Large intestine (tissue), 3 donors: ENCODE data around the gene MACC1. TPM values are rescaled to one million over a fixed set of nuclear protein-coding genes. Genes with fewer than 3 reads are reported as not detected.
A peak's percentile ranks its signal among the peaks of the same experiment; 100 is the strongest.

Experiments used
- DNase-seq, 2 donors: peaks; one replicate each; pipeline versions ENCODE4 v3.0.0 to v3.0.0-alpha.2; 2013
- H3K27ac ChIP-seq: one replicate; pipeline ENCODE4 v1.5.1; 2013; ENCODE audit warnings: low read length
- H3K27me3 ChIP-seq: 2 replicates; pipeline ENCODE4 v1.6.1; 2013; ENCODE audit warnings: low read length; ENCODE audit not compliant: control insufficient read depth, insufficient read depth
- H3K36me3 ChIP-seq: 2 replicates; pipeline ENCODE4 v1.6.1; 2013; ENCODE audit warnings: low read length; ENCODE audit not compliant: control insufficient read depth, insufficient read depth
- H3K4me1 ChIP-seq: one replicate; pipeline ENCODE4 v1.6.1; 2013; ENCODE audit warnings: low read length; ENCODE audit not compliant: control insufficient read depth, insufficient read depth
- H3K4me3 ChIP-seq: one replicate; pipeline ENCODE4 v1.5.1; 2013; ENCODE audit warnings: low read length
- H3K9me3 ChIP-seq: one replicate; pipeline ENCODE4 v1.6.1; 2013; ENCODE audit warnings: mild to moderate bottlenecking, low read depth, low read length, moderate library complexity; ENCODE audit not compliant: control insufficient read depth
- WGBS: methylation state at CpG from one replicate; pipeline ENCODE4 v1.1.5; 2013; ENCODE audit warnings: low lambda C conversion rate; ENCODE audit not compliant: insufficient coverage; 5-methylcytosine and 5-hydroxymethylcytosine counted together
- polyA plus RNA-seq: library from polyadenylated mRNA; unstranded; fragments of 120-200 nt; gene quantifications from one replicate; pipeline ENCODE4 v1.2.1, GENCODE V29; 2013

MACC1 gene
- polyA plus RNA-seq, 1 donor: 50.2 TPM

DNA sequence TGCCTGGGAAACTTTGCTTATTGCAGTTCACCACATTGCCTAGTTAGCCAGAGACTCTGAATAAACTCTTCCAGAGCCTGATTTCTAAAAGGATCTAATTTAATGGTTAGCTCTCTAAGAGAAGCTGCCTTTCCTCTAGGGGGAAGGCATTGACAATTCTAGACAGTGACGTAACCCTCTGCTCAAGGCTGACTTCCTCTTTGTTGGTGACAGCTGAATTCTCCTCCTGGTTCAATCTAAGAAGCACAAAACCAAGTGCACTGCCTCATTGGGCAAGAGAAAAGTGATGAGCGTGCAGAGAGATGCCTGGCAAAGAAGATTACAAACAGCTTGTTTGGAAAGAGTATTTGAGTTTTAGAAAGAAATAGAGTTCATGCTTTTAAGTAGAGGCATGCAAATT is 102.7 kb downstream of the MACC1 start:
- H3K4me3 ChIP-seq: no peak overlapping the region
- WGBS: no CpG with 5 or more reads among the region's 2 CpGs
- H3K4me1 ChIP-seq: peaks cover 14% of the 10 kb centered on the region
- H3K9me3 ChIP-seq: no peaks in the 10 kb centered on the region
- H3K27ac ChIP-seq: no peak overlapping the region
- DNase-seq: peak in 1 of 2 donors; percentile 41
- no peaks in the 10 kb centered on the region for H3K36me3 ChIP-seq
- H3K27me3 ChIP-seq: no peaks in the 10 kb centered on the region

DNA sequence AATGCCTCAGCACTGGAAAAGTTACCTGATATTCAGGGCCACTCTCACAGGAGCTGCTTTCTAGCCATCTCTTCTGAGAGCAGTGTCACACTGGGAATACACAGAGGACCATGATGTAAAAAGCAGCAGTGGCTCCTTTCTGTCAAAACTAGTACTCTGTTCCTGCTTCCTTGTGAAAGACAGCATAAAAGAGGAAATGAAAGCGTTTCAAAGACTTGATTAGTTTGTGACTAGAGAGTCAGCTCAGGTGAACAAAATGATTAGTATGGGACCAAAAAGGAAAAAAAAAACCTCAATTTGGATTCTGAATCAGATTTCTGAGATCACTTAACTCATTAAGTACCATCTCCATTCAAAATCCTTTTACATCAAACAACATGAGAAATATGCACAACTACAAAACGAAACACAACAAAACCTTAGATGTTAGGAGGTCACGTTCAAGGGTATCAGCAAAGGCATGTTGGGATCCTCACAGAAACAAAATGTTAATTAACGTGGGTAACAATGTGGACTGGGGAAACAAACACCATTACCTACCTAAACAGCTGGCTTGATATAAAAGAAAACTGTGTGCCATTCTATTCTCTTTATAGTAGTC is 103.7 kb downstream of the MACC1 start:
- peak in 1 of 2 donors; percentile 45 for DNase-seq
- no peak overlapping the region for H3K4me3 ChIP-seq
- peak overlapping the region; percentile 74 for H3K27ac ChIP-seq

DNA sequence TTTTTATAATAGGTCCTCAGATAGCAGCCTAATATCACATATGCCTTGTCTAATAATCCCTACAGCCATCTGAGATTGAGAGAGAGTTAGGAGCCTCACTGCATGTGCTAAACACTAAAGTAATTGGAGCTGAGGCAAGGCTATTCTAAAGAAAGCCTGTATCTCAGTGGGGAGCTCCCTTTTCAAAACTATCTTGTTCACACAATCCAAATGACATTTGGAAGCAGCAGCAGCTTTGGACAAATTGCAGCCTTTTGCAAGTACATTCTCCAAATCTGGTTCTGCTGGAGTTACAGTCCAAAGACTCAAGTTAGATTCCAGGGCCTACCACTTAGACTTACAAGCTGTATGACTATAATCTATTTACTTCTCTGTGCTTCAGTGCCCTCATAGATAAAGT is 104.5 kb downstream of the MACC1 start:
- Histone ChIP-seq H3K36me3 (no peaks in the 10 kb centered on the region), H3K27ac (peak overlapping the region; percentile 74), H3K4me3 (no peak overlapping the region), H3K4me1 (peaks cover 14% of the 10 kb centered on the region), H3K9me3 (no peaks in the 10 kb centered on the region), H3K27me3 (no peaks in the 10 kb centered on the region)
- peak in 1 of 2 donors; percentile 53 for DNase-seq

More for the DNA sequence above, 103.7 kb downstream of the MACC1 start:
- 76% methylated on average over 4 of the region's 4 CpGs for WGBS
- Histone ChIP-seq H3K9me3 (no peaks in the 10 kb centered on the region), H3K4me1 (peaks cover 14% of the 10 kb centered on the region), H3K36me3 (no peaks in the 10 kb centered on the region), H3K27me3 (no peaks in the 10 kb centered on the region)

DNA sequence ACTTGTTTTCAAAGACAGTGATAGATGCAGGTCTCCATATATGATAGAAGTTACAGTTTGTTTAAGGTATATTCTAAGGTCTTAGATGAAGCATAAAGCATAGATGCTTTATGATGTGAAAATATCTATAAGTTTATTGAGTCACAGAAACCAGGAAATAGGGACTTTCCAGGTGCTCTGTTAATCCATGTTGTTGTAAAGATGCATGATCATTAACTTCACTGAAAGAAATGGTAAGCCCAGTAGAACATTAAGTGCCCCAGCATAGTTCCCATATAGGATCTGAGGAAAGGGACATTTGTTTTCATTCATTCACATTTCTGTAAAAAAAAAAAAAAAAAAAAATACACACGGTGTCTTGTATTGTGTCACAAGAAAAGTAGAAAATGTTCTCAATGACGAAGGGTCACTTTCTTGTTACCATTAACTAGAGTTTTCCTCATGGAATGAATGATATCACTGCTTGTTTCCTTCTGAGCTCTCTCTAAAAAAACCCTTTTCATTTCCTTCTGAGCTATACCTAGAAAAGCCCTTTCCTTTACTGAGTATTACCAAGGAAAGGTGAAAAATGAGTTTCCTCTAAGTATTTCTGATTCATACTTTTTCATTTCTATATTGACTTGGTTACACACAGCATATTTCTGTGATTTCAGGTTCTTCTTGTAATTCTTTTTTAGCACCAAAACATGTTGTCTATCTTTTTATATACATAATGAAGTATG is 105.2 kb downstream of the MACC1 start:
- Histone ChIP-seq H3K27ac (peak overlapping the region; percentile 74), H3K36me3 (no peaks in the 10 kb centered on the region), H3K9me3 (no peaks in the 10 kb centered on the region), H3K4me3 (no peak overlapping the region), H3K4me1 (peaks cover 14% of the 10 kb centered on the region), H3K27me3 (no peaks in the 10 kb centered on the region)
- DNase-seq: peak; percentile 48 to 83
- whole genome bisulfite sequencing: no CpG with 5 or more reads among the region's 2 CpGs

DNA sequence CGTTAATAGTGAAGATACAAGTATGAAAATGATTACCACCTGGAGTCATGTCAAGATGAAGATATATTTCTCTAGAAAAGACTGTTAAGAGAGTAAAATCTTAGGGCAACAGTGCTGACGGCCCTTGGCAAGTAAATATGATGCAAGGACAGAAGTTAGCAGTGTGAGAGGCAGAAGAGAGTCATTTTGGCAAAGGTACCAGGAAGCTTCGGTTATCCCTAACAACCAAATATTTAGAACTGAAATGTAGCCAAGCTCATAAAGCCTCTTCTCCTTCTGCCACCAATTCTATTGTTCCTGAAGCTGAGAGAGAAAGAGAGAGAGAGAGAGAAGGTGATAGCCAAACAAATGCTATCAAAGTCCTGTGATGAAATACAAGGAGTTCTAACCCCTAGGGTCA is 109.6 kb downstream of the MACC1 start:
- Histone ChIP-seq H3K9me3 (no peaks in the 10 kb centered on the region), H3K27me3 (no peaks in the 10 kb centered on the region), H3K4me1 (peaks cover under 1% of the 10 kb centered on the region), H3K36me3 (no peaks in the 10 kb centered on the region), H3K27ac (no peak overlapping the region), H3K4me3 (no peak overlapping the region)
- 90% methylated on average over 2 of the region's 3 CpGs for WGBS
- peak in 1 of 2 donors; percentile 40 for DNase-seq

DNA sequence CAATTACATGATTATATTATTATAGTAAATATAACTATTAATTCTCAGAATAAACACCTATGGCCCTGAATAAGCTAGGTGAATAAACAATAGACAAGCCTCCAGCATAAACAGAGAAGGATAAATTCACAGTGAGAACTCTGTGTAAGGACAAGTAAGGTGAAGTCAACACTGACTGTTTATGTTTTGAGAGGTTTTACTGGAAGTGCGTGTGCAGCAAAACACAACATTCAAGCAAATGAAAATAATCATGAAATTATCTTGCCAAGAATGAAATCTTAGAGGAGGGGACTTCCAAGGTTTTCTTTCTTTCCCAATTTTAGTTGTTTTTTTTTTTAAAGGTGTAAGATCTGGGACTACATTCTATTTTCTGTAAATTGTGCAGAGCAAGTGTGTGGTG is 112.5 kb downstream of the MACC1 start:
- H3K27ac ChIP-seq: no peak overlapping the region
- no CpG with 5 or more reads among the region's 1 CpG for WGBS
- no peak for DNase-seq
- H3K4me3 ChIP-seq: no peak overlapping the region
- no peaks in the 10 kb centered on the region for H3K9me3 ChIP-seq
- no peaks in the 10 kb centered on the region for H3K36me3 ChIP-seq
- no peaks in the 10 kb centered on the region for H3K27me3 ChIP-seq
- H3K4me1 ChIP-seq: no peaks in the 10 kb centered on the region

DNA sequence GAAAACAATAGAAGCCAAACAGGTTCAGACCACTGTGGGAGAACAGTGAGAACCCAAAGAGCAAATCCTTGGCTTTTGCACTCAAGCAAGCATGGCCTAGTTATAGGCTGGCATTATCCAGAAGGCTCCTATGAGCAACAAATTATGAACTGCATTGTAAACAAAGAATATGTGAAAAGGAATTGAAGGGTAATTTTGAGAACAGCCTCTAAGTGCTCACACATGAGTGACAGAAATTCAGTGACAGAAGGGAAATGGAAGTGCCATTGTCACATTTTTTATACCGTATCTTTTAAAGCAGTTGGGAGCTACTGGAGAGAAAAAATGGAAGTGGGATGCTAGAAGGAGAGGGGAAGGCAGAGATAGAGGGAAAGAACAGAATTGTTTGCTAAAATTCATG is 114.2 kb downstream of the MACC1 start:
- no peak overlapping the region for H3K27ac ChIP-seq
- no peaks in the 10 kb centered on the region for H3K9me3 ChIP-seq
- H3K36me3 ChIP-seq: no peaks in the 10 kb centered on the region
- DNase-seq: no peak
- 100% methylated on average over 1 of the region's 1 CpG for WGBS
- H3K4me3 ChIP-seq: no peak overlapping the region
- H3K4me1 ChIP-seq: no peaks in the 10 kb centered on the region
- no peaks in the 10 kb centered on the region for H3K27me3 ChIP-seq

DNA sequence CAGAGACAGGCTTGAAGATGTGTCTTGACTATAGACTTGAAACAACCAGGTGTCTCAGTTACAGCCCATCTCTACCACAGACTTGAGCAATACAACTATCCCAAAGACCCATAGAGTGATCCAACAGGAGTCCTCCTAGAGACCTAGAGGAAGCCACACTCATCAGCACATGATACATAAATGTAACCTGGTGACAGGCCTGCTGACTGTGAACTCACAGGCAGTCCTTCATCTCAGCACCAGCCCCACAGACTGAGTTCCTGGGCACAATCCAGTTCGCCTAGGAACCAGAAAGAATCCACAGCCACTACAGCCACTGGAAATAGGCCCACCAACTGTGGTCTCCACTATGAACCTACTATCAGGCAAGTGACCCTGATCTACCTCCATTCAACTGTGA is 121.3 kb downstream of the MACC1 start:
- no peak for DNase-seq
- H3K27ac ChIP-seq: no peak overlapping the region
- peaks cover 10% of the 10 kb centered on the region for H3K9me3 ChIP-seq
- no peaks in the 10 kb centered on the region for H3K36me3 ChIP-seq
- no CpG with 5 or more reads among the region's 1 CpG for WGBS
- H3K4me3 ChIP-seq: no peak overlapping the region
- no peaks in the 10 kb centered on the region for H3K4me1 ChIP-seq
- no peaks in the 10 kb centered on the region for H3K27me3 ChIP-seq

DNA sequence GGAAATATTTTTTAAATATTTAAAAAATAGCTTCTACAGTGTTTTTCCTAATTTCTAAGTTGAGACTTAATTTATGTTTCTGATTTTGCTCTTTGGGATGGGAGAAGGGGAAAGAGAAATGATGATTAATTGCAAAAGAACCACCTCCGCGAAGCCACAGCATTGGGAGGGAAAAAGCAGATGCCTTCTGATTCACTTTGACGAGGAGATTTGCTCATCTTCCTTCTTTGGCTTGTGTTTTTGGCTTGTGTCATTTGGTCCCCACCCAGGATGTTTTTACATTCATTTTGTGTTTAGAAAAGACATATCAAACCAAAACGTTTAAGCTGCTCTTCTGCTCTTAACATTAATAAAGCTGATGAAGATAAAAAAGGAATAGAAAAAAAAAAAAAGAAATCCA is 121.7 kb downstream of the MACC1 start:
- DNase-seq: no peak
- peaks cover 10% of the 10 kb centered on the region for H3K9me3 ChIP-seq
- H3K4me3 ChIP-seq: no peak overlapping the region
- H3K27ac ChIP-seq: no peak overlapping the region
- H3K27me3 ChIP-seq: no peaks in the 10 kb centered on the region
- no peaks in the 10 kb centered on the region for H3K4me1 ChIP-seq
- WGBS: 80% methylated on average over 1 of the region's 4 CpGs
- no peaks in the 10 kb centered on the region for H3K36me3 ChIP-seq

DNA sequence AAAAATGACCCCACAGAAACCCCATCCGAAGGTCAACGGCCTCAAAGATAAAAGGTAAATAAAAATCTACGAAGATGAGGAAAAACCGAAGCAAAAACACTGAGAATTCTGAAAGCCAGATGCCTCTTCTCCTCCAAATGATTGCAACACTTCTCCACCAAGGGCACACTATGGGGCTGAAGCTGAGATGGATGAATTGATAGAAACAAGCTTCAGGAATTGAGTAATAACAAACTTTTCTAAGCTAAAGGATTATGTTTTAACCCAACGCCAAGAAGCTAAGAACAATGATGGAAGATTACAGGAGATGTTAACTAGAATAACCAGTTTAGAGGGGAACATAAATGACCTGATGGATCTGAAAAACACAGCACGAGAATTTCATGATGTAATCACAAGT is 127.8 kb downstream of the MACC1 start:
- Histone ChIP-seq H3K27me3 (no peaks in the 10 kb centered on the region), H3K4me1 (no peaks in the 10 kb centered on the region), H3K9me3 (no peaks in the 10 kb centered on the region), H3K36me3 (no peaks in the 10 kb centered on the region), H3K4me3 (no peak overlapping the region), H3K27ac (no peak overlapping the region)
- WGBS: 79% methylated on average over 5 of the region's 6 CpGs
- DNase-seq: no peak

DNA sequence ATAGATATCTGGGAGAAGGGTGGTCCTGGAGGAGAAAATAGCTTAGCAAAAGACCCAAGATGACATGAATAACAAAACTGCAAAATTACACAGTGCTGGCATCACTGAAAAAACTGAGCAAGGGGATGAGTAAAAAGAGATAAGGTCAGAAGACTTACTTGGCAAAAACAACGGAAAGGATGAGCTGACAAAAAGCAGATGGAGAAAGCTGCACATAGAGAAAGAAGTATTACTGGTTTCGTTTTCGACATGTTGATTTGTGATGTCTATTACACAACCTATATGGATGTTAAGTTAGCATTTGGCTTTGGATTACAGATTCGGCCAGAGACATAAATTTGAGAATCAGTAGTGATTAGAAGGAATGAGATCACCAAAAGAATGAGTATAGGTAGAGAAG is 132.1 kb downstream of the MACC1 start:
- WGBS: 97% methylated on average over 4 of the region's 4 CpGs
- Histone ChIP-seq H3K36me3 (no peaks in the 10 kb centered on the region), H3K4me1 (no peaks in the 10 kb centered on the region), H3K4me3 (no peak overlapping the region), H3K27me3 (no peaks in the 10 kb centered on the region), H3K9me3 (no peaks in the 10 kb centered on the region), H3K27ac (no peak overlapping the region)
- DNase-seq: no peak
